Measurements from ENCODE around the gene SLC18A3.

Gene SLC18A3

DNA sequence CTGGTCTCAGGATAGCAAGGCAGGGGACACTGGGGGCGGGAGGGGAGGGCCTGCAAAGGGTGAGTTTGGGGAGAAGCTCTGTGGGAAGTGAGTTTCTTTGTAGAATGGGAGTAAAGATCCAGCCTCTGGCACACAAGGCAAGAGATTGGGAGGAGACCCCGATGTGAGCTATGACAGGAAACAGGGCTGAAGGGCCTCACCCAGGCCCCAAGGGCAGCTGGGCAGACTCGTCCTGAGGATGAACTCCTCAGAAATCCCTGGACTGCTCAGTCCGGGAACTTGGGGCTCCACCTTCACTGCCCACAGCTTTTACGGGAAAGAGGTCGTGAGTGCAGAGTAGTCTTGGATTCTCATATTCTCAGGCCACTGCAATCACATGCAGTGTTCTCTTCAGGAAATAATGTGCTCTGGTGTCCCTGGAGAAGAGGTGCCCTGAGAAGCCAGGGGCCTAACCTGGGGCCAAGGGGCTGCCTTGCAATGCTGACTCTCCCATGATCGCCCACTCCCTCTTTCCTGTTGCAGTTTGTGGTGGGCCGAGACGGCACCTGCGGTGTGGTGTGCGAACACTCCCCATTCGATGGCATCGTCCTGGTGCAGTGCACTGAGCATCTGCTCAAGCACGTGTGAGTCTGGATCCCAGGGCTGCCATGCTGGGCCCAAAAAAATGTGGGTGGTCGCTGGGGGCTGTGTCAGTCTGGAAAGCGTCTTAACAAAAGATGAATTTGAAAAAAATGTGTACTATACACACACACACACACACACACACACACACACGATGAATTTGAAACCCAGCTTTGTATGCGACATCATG, 38.1 kb downstream of the SLC18A3 start:
- TF ChIP-seq, protein P1, sequence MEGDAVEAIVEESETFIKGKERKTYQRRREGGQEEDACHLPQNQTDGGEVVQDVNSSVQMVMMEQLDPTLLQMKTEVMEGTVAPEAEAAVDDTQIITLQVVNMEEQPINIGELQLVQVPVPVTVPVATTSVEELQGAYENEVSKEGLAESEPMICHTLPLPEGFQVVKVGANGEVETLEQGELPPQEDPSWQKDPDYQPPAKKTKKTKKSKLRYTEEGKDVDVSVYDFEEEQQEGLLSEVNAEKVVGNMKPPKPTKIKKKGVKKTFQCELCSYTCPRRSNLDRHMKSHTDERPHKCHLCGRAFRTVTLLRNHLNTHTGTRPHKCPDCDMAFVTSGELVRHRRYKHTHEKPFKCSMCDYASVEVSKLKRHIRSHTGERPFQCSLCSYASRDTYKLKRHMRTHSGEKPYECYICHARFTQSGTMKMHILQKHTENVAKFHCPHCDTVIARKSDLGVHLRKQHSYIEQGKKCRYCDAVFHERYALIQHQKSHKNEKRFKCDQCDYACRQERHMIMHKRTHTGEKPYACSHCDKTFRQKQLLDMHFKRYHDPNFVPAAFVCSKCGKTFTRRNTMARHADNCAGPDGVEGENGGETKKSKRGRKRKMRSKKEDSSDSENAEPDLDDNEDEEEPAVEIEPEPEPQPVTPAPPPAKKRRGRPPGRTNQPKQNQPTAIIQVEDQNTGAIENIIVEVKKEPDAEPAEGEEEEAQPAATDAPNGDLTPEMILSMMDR (conservative IDR thresholded peaks at IDR 0.05; ENCODE audit: low read depth): no peak
- POLR2A ChIA-PET (ENCODE audit: low non-redundant PET): no interaction called here
- H3K27ac ChIP-seq: no peak overlapping the region
- no peak for DNase-seq (ENCODE audit: low spot score)
- CTCF ChIA-PET: no interaction called here

DNA sequence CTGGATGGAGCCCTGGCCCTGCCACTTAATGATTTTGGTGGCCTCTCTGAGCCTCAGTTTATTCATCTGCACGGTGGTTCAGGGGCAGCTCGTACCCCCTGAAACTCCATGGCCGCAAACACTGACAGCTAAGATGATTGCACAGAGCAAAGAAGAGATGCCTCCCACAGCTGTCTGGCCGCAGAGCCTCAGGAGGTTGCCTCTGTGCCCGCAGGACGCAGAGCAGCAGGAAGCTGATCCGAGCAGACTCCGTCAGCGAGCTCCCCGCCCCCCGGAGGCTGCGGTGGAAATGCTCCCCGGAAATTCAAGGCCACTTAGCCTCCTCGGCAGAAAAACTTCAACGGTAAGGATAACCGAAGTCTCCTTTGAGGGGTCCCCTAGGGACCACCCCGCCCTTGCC, 39.2 kb downstream of the SLC18A3 start:
- ChIA-PET POLR2A (ENCODE audit: low non-redundant PET) (no interaction called here), CTCF (interaction anchor here (1.0 kb wide), 1 partner anchor 54 kb away, joined by 4 read pairs; no protein-coding TSS in a partner anchor)
- DNase-seq (ENCODE audit: low spot score): no peak
- H3K27ac ChIP-seq: no peak overlapping the region
- TF ChIP-seq, protein P1 (conservative IDR thresholded peaks at IDR 0.05; ENCODE audit: low read depth): no peak

DNA sequence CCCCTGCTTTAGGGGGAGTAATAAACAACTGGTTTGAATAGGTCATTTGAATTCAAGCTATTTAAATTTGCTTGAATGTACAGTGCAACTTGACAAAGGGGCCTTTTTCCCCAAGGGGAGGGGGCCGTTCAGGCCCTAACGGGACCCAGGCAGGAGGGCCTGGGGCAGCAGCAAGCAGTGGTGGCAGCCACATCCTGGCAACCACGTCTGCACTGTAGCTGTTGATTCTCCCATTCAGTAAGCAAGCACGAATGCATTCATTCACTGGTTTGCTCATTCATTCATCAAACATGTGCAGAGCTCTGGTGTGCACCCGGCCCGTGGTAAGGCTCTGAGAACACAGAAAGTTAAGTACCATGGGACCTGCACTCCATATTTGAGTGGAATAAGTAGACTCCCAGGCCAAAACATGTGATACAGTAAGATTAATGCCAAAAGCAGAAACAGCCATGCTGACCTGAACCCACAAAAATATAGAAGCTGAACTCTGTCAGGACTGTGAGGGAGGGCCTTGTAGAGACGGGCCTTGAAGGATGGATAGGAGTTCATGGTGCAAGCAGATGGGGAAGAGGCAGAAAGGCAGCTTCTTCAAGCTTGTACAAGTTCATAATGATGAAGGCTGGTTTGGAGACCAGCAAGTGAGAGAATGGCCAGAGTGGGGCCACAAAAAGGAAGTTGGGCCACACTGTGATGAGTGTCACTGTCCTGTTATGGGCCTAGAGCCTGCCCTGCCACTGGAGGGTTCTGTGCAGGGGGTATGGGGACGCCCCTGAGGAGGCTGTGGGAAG, 40.0 kb downstream of the SLC18A3 start:
- CTCF ChIA-PET: interaction anchor here (1.0 kb wide), 1 partner anchor 55 kb away, joined by 4 read pairs; no protein-coding TSS in a partner anchor
- TF ChIP-seq, protein P1 (conservative IDR thresholded peaks at IDR 0.05; ENCODE audit: low read depth): no peak
- POLR2A ChIA-PET (ENCODE audit: low non-redundant PET): no interaction called here

DNA sequence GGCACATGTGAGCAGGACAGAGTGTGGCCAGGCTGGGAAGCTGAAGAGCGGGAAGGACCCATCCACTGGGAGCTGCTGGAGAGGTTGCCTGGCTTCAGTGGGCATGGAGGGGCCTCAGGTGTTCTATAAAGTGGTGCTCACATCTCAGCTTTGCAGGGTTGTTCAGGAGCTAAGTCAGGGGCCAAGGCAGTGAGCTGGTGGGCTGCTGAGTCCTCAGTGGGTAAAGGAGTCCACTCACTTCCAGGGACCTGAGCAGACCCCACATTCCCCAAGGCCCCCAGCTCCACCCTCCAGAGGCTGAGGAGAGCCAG, 40.6 kb downstream of the SLC18A3 start:
- CTCF ChIA-PET: no interaction called here
- DNase-seq (ENCODE audit: low spot score): no peak
- POLR2A ChIA-PET (ENCODE audit: low non-redundant PET): no interaction called here
- TF ChIP-seq, protein P1 (conservative IDR thresholded peaks at IDR 0.05; ENCODE audit: low read depth): no peak
- no peak overlapping the region for H3K27ac ChIP-seq

More for the DNA sequence above, 40.0 kb downstream of the SLC18A3 start:
- DNase-seq (ENCODE audit: low spot score): no peak
- H3K27ac ChIP-seq: no peak overlapping the region

DNA sequence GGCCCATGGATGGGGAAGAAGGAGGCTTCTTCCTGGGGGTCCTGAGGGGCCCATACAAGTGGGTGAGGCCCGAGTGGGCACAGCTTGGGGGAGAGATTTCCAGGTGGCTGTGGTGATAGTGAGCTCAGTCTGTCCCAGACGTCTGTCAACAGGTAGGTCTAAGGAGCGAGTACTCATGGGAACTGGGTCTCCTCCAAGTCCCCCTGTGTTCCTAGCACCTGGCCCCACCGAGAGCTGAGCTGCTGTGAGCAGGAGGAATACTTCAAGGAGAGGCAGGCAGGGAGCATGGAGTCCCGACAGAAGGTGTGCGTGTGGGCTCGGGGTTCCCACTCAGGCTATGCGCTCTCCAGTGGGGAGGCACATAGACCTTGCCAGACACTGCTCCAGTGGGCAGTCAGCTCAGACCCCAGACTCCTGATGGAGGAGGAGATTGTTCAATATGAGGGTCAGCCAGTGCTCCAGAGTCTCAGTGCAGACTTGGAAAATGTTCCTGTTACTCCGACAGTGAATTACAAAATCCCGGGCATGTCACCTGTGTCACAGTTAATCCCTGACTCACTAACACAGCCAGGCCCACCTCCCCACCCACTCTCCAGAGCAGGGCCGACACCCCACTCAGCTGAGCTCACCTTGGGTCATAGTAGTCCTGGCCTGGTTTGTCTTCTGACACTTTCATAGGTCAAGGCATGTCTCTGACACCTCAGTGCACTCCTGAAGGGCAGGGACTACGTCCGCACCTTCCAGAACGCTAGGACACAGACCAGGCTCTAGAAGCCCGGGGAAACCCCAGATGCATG, 41.1 kb downstream of the SLC18A3 start:
- no peak overlapping the region for H3K27ac ChIP-seq
- CTCF ChIA-PET: no interaction called here
- DNase-seq (ENCODE audit: low spot score): no peak
- POLR2A ChIA-PET (ENCODE audit: low non-redundant PET): no interaction called here
- TF ChIP-seq, protein P1 (conservative IDR thresholded peaks at IDR 0.05; ENCODE audit: low read depth): no peak

DNA sequence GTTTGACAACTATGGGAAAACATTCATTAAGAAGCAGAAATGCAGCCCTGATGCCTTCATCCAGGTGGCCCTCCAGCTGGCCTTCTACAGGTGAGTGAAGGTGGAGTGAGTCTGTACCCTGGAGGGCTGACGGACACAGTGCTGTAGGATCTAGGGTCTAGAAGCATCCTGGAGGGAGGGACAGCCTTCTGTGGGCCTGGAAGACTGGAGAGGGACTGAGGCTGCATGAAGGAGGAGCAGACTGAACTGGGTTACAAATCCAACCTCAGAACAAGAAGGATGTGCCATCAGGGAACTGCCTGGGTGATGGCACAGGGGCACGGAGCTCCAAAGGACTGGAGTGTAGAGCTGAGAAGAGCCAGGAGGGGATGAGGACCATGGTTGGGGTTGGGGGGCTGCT, 41.8 kb downstream of the SLC18A3 start:
- H3K27ac ChIP-seq: no peak overlapping the region
- CTCF ChIA-PET: interaction anchor here (0.5 kb wide), 1 partner anchor 848 kb away, joined by 3 read pairs; no protein-coding TSS in a partner anchor
- POLR2A ChIA-PET (ENCODE audit: low non-redundant PET): no interaction called here
- DNase-seq (ENCODE audit: low spot score): no peak
- TF ChIP-seq, protein P1 (conservative IDR thresholded peaks at IDR 0.05; ENCODE audit: low read depth): no peak
